HG03469 (cell line): ENCODE data around the gene TLR8.
"Not testable (repeated sequence)": the region's sequence is repeated elsewhere in the genome, so short reads cannot be mapped to it uniquely, and the experiment has no call there.

Experiments
- ATAC-seq: cut with Tn5 transposase; IDR thresholded peaks from one replicate; pipeline ENCODE4 v1.9.1; 2021; ENCODE audit warnings: mild to moderate bottlenecking, moderate library complexity, moderate number of reproducible peaks; ENCODE audit not compliant: unreplicated experiment

The TLR8 gene

GRCh38 chrX:12963210-12963850 is 56.9 kb downstream of the TLR8 start:
- not testable (repeated sequence) for ATAC-seq

DNA sequence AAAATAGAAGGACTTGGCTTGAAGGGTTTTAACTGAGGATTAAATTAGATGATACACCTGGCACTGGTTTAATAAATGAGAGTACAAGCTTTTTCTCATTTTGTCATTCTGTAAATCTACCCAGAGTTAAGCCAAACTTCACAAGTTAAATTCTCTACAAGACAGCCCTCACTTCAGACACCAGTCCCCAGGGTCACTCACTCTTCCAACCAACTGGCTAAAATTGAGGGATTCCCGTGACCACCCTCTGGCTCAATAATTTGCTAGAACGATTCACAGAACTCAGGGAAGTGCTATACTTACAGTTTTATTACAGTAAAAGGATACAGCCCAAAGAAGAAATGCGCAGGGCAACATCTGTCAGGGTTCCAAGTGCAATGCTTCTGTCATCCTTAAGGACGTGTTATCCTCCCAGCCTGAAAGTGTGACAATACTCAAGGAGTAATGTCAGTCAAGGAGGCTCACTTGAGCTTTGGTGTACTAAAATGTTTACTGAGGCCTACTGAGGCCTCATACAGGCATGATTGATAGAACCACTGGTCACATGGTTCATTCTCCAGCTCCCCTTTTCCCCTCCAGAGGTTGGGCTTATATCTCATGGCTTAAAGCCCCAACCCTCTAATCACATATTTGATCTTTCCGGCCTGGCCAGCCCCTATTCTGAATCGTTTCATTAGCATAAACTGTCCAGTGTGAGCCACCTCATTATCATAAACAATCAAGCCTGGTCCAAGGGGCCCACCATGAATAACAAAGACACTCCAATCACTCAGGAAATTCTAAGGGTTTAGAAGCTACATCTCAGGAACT is 58.9 kb downstream of the TLR8 start:
- ATAC-seq: no peak

GRCh38 chrX:12966151-12966550 is 59.7 kb downstream of the TLR8 start:
- no peak for ATAC-seq

DNA sequence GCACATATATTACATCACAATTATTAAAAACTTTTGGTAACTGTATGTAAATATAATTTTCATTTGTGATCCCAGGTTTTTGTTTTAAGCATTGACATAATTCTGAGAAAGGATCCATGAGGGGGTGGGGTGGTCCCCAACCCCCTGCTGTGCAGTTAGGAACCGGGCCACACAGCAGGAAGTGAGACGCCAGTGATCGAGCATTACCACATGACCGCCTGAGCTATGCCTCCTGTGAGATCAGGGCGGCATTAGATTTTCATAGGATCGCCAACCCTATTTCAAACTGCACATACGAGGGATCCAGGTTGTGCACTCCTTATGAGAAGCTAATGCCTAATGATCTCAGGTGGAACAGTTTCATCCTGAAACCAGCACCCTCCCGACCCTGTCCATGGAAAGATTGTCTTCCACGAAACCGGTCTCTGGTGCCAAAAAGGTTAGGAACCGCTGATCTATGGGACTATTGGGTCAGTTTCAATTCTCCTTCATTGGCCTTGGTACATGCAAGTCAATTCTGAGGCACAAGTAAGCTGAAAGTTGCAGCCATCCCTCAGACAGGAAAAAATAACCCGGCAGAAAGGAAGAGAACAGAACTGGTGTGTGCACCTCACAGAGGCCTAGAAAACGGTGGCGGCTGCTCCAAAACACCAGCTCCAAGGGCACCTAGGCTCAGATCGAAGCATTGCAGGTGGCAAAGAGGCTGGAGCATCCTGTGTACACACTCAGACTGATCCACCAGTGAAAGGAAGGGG is 61.5 kb downstream of the TLR8 start:
- ATAC-seq: no peak

DNA sequence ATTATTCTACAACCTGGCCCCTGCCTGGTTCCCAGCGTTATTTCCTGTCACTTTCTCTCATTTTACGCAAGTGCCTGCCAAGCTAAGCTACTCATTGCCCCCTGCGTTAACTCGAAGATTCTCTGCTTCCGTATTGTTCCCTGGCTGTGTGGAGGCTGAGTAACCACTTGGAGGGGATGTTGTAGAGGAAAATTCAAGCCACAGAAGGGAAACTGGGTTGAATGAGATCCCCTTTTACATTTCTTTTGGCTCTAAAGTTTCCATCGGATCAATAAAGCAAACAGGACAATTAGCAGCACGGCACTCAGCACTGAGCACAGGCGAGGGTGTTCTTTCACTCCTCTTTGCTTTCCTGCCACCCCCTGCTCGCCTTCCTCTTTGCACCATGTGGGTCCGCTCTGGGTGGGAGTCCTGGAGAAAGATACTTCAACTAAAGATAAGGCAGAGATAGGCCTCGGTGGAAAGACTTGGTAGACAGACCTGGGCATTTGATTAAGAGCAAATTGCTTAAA is 64.3 kb downstream of the TLR8 start:
- no peak for ATAC-seq

DNA sequence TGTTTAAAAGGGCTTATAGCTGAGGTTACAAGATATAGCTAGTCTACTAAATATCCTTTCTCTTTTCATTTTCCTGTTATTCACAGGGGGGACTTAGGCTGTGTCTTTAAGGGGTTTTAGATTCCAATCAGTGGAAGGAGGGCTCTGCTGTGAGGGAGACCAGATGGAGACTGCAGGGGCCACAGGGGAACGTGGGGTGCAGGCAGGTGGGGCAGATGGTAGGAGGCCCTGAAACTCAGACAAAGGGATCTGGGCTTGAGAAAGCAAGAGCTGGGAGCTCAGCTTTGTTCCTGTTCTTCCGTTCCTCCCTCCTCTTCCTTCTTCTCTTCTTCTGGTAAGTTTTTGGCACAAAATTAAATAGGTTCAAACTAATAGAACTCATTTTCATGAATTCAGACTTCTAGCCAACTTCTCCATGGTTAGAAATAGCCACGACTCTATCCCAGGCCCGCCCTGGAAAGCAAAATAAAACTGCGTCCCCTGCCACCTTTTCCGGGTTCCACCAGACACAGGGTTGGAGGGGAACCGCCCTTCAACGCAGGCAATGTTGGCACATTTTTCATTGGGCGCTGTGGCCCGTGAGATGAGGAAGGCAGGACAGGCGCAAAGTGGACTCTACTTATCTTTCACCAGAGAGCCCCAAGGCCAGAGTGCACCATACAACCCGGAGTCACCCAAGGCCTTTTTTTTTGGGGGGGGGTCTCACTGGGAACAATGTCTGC is 65.0 kb downstream of the TLR8 start:
- no peak for ATAC-seq

DNA sequence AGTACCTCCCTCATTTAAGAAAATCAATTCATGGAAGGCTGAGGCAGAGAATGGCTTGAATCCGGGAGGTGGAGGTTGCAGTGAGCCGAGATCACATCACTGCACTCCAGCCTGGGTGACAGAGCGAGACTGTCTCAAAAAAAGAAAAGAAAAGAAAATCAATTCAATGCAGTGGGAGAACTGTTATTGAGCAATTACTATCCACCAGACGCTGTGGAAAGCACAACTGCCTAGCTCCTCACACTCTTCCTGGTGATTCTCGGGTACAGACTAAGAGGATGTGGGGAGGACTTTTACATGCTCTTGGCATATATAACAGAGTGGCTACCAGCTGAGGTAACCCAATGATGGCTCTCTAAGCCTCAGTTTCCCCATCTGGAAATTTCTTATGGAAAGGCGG is 65.8 kb downstream of the TLR8 start:
- ATAC-seq: no peak
